HG03521 (cell line): ENCODE data around the gene FNDC3B.

Source experiments
- ATAC-seq: cut with Tn5 transposase; IDR thresholded peaks from one replicate; pipeline ENCODE4 v1.9.1; 2021; ENCODE audit warnings: mild to moderate bottlenecking, moderate library complexity; ENCODE audit not compliant: unreplicated experiment

The FNDC3B gene

DNA sequence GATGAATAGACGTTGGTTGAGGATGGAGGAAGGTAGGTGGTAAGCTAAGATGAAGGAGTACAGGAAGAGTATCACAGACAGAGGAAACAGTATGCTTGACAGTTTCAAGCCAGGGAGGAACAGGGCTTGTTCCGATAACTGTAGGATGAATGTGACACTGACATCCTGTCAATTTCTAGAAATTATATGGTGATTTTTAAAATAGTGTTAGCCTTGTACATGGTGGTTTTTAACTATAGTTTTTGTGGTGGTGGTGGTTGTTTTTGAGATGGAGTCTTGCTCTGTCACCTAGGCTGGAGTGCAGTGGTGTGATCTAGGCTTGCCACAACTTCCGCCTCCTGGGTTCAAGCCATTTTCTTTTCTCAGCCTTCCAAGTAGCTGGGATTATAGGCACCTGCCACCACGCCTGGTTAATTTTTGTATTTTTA lies 92.8 kb downstream of the FNDC3B start:
- ATAC-seq: no peak

DNA sequence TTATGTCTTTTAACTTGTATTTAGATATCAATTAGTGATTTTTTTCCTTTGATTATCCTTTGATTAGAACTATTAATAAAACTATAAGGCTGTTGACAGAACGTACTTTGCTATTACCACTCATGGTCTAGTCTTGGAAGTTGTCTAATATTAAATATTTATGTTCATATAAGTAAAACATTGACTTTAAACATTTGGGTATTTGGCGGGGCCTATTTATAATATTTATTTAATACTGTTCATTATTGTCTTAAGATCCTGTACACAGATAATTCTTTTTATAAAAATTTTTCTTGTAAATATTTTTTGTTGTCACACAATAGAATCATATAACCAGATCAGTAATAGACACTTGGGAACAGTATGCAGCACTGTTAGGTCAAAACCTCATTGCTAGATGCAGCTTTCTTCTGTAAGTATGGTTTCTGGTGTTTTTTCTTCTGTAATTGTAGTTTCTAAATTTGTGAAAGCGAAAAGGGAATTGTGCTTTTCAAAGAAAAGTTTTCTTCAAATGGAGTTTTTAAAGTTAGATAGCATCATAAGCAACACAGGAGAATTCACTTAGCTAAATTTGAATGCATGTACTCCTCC lies 93.4 kb downstream of the FNDC3B start:
- no peak for ATAC-seq

DNA sequence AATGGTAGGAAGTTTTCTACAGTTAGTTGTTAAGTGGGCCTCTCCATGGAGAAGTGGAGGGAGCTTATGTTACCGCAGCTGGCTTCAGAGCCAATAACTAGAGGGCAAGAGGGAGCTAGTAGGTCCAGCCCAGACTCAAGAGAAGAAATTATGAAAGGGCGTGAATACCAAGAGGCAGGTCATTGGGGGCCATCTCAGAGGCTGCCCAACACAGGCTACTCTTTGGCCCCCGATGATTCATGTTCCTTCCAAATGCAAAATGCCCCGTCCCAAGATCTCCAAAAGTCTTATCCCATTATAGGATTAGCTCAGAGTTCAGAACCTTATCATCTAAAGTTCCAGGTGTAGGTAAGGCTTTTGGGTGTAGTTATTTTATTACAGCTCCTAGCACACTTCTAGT lies 94.5 kb downstream of the FNDC3B start:
- ATAC-seq: no peak

DNA sequence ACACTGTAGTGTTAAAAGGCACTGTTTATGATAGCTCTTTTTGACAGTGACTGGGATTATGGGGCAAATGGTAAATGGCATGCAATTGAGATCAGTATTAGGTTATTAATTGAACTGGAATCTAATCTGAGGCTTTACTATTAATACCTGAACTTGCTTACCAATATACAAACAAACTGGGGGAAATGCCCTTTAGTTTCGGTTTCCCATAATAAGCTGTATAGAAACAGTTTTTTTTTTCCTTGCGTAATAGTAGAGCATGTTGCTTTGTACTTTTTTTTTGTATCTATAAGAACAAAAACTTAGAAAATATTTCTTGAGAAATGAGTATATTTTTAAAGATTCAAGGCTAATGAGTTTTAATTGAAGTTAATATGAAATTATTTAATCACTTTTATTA lies 95.0 kb downstream of the FNDC3B start:
- ATAC-seq: peak; percentile 27

DNA sequence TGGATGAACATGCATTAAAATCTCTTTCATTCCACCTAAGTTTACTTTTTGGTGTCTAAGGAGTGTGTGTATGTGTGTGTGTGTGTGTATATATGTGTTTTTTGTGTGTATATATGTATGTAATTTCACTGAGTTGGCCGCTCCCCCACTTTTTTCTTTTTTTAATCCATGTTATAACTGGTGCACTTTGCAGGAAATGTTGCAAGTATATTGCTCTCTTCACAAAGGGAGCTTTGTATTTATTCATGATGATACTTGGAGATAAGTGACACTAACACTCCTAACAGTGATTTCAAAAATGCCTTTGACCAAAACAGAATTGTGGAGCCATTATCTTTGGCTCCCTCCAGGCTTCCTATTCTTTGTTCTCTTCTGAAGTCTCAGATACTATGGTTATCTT lies 95.8 kb downstream of the FNDC3B start:
- ATAC-seq: no peak

DNA sequence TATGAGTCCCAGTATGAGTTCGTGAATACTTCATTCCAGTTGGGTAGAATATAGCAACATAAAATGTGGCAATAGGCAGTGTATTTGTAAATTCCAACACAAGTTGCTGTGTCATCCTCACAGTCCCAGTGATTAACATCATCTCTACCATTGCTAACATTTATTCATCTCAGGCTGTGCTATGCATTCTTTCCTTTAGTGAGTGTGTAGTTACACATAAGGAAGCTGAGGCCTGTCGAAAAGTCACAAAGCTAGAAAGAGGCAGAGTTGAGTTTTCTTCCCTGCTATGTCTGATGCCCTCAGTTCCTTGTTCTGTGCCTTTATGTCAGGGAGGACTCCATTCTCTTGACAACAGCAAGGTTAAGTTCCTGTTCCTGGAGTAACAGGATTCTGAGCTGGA lies 96.4 kb downstream of the FNDC3B start:
- ATAC-seq: no peak

DNA sequence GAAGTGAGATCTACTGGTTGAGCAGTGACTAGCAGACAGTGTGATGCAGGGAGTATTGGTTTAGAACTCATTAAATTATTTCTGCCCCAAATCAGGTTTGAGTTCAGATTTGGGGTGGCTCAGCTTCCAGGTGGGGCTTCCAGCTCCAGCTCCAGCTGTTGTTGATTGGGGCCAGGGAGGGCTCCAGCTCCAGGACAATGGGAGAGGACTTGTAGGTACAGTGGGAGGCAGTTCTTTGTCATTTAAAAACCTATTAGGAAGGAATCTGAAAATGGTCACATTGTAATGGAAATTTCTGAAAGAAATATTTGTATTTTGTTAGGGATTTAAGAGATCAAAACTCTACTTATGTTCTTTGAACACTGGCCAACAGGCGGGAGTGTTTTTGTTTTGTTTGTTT lies 97.0 kb downstream of the FNDC3B start:
- ATAC-seq: no peak

DNA sequence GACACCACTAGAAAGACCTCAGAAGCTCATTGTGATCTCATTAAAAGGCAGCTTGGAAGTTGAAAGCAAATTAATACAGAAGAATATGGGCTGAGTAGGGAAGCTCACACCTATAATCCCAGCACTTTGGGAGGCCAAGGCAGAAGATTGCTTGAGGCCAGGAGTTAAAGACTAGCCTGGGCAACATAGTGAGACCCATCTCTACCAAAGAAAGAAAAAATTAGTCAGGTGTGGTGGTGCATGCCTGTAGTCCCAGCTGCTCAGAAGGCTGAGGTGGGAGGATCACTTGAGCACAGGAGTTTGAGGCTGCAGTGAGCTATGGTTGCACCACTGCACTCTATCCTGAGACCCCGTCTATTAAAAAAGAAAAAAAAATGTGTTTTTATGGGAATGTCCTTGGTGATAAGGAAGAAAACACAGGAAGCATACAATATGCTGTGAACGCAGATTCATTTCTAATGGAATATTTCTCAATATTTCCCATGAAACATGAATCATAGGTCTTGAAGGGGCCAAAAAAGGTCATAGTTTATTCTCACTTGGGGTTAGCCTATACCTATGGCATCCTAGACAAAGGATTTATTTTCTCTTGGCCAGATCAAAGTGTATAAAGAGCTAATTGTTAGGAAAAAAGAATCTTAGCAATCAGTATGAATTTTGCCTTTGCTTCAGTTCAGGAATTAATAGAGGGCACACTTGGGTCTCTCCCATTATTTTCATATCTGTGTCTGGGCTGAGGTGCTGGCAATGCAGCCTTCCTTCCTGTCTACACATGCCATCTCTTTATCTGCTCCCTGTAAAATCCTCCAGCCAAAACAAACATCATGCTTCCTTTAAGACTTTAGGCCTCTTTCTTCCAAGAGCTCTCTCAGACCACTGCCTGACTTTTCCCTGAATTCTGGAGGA lies 98.2 kb downstream of the FNDC3B start:
- ATAC-seq: no peak

DNA sequence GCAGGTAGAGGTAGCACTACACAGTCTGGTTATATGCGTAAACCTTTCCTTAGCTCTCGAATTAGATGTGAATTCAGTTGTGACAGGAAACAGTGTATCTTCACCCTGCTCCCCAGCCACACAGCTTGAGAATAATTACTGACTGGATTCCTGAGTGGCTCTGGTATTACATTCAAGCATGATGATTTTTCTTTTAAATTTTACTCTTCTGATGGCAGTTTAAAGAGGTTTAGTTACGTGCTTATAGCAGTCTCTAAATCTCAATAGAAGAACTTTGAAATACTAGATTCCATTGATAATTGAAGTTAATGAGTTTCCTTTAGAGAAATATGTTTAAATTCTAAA lies 98.8 kb downstream of the FNDC3B start:
- no peak for ATAC-seq

DNA sequence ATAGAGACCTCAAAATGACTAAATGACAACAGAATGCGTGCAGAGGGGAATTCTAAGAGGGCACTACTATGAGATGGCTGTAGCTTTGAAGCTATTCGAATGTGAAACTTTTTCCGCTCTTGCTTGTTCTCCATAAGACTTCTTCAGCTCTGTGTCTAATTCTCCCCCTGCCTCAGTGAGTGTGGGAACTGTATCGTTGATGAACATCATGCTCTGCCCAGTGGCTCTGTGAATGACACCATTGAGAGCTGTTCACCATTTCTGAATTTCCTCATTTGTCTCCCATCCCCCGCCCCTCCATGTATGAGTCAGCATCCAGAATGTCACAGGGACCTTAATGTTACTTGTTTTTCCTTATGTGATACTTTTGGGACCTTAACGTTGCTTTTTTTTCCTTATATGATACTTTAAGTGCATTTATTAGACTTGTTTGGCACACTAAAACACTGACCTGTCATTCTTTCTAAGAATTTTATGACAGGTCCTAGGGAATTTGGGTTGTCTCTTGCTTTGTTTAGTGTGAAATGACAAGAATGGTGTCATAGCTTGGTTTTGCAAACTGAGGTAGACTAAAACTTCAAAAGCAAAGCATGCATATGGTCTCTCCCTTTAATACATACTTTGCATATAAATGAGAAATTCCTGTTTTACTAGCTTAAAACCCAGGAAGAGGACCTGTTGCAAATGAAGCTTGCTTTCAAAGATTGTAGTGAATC lies 99.6 kb downstream of the FNDC3B start:
- ATAC-seq: no peak

DNA sequence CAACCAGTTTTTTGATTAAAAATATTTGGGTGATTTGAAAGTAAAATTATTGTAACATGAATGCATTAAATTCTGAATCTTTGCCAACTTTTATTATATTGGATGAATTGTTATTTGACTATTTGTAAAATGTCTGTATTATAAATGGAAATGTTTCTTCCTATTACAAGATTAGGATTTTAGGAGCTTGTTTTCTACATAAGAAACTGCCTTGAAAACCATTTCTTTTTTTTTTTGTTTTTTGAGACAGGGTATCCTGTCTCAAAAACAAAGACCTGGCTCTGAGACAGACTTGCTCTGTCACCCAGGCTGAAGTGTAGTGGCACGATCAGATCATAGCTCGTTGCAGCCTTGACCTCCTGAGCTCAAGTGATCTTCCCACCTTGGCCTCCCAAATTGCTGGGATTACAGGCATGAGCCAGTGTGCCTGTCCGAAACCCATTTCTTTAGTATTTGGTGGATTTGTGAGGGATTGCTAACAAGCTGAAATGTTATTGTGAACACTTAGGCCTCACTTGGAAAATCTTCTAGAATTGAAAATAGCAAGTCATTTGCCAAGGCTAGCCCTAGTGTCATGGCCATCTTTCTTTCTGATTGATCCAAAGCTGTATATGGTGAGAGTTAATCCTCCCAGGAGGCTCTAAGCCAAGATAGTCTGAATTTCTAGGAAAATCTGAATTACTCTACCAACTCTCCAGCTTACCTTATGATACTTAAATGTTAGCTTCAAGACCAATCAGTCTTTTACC lies 100.3 kb downstream of the FNDC3B start:
- ATAC-seq: no peak

DNA sequence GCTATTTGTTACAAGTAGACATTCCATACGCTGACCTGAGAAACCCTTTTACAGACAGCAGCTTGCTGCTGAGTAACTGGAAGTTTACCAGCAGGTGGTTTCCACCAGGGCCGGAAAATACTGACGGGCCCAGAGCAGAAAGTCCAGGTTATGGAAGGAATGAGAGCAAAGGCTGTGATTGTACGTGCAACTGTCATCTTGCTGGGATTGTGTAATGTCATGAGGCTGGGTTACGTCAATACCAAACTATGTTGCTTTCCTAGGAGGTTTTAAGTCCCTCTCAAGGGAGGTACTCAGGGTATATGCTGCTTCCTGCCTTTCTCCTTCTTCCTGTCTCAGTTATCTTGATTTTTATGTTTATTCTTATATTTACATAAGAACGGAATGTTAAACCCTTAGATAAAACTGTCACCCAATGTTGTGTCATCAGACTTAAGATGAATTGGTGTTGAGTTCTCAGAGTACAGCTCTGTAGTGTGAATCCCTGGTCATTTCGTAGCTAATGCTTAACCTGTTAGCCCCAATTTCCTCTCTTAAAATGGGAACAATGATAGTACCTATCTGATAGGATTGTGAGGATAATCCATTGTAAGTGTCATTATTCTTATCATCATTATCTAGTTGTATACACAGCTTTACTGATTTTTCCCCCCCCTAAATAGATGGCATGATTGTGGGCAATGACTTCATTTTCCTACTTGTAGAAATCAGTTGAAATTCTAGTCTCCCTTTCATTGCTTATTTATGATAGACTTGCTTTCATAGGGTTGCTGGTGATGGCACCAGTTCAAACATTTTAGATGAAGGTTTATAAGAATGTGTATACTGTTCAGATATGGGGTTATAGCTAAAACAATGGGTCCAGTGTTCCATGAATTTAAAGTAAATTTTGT lies 101.4 kb downstream of the FNDC3B start:
- ATAC-seq: no peak

DNA sequence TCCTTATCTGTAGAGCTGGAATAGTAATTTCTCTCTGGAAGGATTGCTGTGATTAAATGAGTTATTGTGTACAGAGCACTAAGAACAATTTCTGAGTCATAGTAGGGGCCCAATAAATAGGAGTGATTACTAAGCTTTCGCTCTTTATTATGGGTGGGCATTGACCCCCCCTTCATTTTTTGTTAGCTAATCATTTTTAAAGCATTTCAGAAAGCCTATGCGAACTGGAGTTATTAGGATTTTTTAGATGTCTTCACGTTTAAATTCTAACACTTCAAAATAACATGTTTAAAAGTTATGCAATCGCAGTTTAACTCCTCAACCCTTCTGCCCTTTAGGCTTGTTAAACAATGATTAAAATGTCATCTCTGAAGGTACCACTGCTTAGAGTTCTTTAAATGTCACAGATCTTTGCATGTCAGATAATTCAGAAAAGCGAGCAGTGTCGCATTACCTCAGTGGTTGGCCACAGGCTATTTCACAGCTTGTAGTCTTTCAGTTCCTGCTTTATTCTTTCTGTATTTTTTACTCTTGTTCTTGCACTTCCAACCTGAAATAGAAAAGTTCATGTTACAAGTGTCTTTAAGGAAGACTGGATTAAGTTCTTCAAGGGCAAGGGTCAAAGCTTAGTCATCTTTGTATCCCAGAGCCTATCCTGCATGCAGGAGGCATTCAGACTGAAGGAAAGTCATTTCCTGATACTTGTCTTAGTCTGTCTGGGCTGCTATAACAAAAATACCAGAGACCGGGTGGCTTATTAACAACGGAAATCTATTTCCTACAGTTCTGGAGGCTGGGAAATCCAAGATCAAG lies 102.9 kb downstream of the FNDC3B start:
- peak; percentile 74 for ATAC-seq

DNA sequence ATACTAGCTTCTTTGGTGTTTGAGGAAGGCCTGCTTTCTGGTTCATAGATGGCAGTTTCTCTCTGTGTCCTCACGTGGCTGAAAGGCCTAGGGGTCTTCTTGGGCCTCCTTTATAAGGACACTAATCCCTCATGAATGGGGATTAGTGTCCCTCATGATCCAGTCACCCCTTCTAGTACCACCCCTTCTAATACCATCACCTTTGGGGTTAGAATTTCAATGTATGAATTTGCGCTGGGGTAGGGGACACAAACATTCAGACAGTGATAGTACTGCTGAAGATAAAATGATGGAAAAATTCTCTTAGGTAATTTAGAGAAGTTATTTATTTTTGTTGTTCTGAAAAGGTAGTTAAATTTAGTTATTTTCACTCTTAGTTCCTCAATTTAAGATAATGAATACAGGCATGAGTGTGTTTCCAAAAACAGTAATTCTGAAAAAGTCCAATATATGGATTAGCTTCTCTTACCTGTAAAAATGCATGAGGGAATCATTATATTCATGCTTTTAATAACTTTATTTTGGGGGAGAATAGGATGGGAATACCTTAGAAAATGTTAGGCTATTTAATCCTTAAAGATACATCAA lies 103.6 kb downstream of the FNDC3B start:
- no peak for ATAC-seq

DNA sequence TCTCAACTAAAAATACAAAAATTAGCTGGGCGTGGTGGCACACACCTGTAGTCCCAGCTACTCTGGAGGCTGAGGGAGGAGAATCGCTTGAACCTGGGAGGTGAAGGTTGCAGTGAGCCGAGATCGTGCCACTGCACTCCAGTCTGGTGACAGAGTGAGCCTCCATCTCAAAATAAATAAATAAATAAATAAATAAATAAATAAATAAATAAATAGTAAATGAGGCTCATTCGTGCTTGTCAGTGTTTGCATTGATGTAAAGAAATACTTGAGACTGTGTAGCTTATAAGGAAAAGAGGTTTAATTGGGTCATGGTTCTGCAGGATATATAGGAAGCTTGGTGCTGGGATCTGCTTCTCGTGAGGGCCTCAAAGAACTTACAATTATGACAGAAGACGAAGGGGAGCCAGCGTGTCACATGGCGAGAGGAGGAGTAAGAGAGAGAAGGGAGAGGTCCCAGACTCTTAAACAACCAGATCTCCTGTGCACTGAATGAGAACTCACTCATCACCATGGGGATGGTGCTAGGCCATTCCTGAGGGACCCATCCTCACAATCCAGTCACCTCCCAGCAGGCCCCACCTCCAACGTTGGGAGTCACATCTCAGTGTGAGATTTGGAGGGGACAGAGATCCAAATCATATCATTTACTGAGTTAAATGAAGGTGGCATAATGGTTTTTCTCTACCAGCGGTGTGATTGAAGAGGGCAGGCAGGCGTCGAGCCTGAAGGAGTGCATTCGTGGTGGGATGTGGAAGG lies 104.5 kb downstream of the FNDC3B start:
- no peak for ATAC-seq

DNA sequence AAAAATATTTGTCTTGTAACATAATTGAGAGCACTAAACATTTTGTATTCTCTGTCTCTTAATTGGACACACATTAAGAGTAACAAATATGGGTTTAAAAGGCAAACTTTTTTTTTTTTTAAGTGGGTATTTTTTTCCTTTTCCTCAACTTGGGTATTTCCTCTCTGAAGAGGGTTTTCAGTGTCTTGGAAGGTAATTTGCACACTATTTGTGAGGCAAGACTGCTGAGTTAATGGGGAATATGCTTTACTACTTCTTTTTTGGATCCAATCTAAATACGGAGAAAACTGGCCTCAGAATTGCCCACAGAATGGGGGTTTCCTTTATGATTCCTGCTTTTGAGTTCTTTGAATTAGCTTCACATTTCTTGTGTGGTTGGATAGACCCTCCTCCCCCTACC lies 105.2 kb downstream of the FNDC3B start:
- no peak for ATAC-seq

DNA sequence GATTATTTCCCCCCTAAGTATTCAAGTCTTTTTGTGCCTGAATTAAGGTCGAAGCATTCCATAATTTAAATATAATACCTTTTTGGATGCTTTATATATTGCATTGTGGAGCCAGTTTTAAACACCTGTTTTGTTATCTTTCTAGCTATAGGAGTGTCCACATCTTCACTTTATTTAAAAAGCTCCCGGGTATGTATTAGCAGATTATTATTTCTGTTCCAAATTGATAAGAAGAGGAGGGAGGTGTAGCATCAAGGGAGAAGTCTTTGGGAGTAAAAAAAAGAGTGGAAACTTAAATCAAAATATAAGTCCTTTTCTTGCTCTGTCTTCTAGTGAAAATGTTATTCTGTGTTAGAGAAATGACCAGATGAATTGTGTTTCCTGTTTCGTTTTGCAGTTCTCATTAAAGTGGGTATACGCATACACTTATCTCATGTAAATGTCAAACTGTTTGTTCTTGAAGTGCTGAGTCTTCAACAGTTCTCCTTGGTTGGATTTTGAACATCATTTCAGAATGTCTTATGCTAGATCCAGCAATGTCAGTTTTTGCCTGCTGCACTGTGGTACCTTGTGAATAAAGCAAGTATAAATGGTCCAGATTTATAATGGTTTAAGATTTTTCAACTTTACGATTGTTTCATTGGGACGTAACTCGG lies 105.8 kb downstream of the FNDC3B start:
- peak; percentile 33 for ATAC-seq

DNA sequence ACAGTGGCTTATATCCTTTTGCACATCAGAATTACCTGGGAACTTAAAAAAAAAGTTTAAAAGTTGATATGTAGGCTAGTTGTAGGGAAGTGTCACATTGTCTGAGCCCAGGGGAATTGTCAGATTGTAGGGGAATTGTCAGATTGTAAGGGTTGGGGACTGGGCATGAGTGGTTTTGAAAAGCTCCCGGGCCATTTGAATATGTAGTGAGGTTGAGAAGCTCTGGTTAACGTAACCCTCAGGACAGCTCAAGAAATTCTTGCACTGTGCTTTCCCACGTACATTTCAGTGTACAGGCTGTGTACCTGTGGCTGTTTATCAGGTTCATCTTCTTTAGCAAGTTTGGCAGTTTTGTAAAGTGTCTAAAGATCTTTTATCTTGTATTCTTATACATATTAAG lies 107.0 kb downstream of the FNDC3B start:
- no peak for ATAC-seq
